Nephron (organoid): Measurements from ENCODE around the gene DIP2B.

Source experiments
- H3K27ac Mint-ChIP-seq, 3 experiments: 2 replicates each; pipeline ENCODE4 v1.8.0; 2020; ENCODE audit warnings: mixed read lengths in 3 of 3, mild to moderate bottlenecking in 2 of 3, moderate library complexity in 1 of 3
- H3K27me3 Mint-ChIP-seq: 2 replicates; pipeline ENCODE4 v1.8.0; 2021; ENCODE audit warnings: low read depth, mild to moderate bottlenecking, moderate library complexity, mixed read lengths
- H3K36me3 Mint-ChIP-seq: 2 replicates; pipeline ENCODE4 v1.8.0; 2020; ENCODE audit warnings: low read depth, mixed read lengths
- H3K4me1 Mint-ChIP-seq: 2 replicates; pipeline ENCODE4 v1.8.0; 2020; ENCODE audit warnings: mixed read lengths
- H3K4me3 Mint-ChIP-seq, 3 experiments: 2 replicates each; pipeline ENCODE4 v1.8.0; 2020; ENCODE audit warnings: mild to moderate bottlenecking in 3 of 3, mixed read lengths in 3 of 3, moderate library complexity in 2 of 3
- H3K9me3 Mint-ChIP-seq: 2 replicates; pipeline ENCODE4 v1.8.0; 2020; ENCODE audit warnings: mixed read lengths
- TF ChIP-seq, protein P1 (sequence below), 3 experiments: fragments of 200-600 bp; sonication (generic); IDR thresholded peaks; one replicate each; pipeline ENCODE4 v1.5.0; 2021; ENCODE audit warnings: antibody characterized with exemption in 3 of 3; ENCODE audit not compliant: unreplicated experiment in 3 of 3

The DIP2B gene

GRCh38 chr12:50524621-50525020 is 19.8 kb downstream of the DIP2B start:
- H3K4me1 Mint-ChIP-seq, result peaks cover 29% of the 10 kb centered on the region
- no peak overlapping the region for H3K4me3 Mint-ChIP-seq
- TF ChIP-seq, protein P1, sequence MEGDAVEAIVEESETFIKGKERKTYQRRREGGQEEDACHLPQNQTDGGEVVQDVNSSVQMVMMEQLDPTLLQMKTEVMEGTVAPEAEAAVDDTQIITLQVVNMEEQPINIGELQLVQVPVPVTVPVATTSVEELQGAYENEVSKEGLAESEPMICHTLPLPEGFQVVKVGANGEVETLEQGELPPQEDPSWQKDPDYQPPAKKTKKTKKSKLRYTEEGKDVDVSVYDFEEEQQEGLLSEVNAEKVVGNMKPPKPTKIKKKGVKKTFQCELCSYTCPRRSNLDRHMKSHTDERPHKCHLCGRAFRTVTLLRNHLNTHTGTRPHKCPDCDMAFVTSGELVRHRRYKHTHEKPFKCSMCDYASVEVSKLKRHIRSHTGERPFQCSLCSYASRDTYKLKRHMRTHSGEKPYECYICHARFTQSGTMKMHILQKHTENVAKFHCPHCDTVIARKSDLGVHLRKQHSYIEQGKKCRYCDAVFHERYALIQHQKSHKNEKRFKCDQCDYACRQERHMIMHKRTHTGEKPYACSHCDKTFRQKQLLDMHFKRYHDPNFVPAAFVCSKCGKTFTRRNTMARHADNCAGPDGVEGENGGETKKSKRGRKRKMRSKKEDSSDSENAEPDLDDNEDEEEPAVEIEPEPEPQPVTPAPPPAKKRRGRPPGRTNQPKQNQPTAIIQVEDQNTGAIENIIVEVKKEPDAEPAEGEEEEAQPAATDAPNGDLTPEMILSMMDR (IDR thresholded peaks at IDR 0.05; ENCODE audit: unreplicated experiment in 3 of 3), result no peak
- H3K36me3 Mint-ChIP-seq, result peaks cover 34% of the 10 kb centered on the region
- peaks cover 4% of the 10 kb centered on the region for H3K9me3 Mint-ChIP-seq
- no peaks in the 10 kb centered on the region for H3K27me3 Mint-ChIP-seq
- H3K27ac Mint-ChIP-seq, result no peak overlapping the region

GRCh38 chr12:50525422-50525821 is 20.6 kb downstream of the DIP2B start:
- H3K36me3 Mint-ChIP-seq, result peaks cover 34% of the 10 kb centered on the region
- H3K27ac Mint-ChIP-seq, result peak overlapping the region in 2 of 3 experiments; percentile 18 to 49
- H3K9me3 Mint-ChIP-seq, result peaks cover 4% of the 10 kb centered on the region
- no peak overlapping the region for H3K4me3 Mint-ChIP-seq
- peaks cover 28% of the 10 kb centered on the region for H3K4me1 Mint-ChIP-seq
- H3K27me3 Mint-ChIP-seq, result no peaks in the 10 kb centered on the region
- TF ChIP-seq, protein P1 (IDR thresholded peaks at IDR 0.05; ENCODE audit: unreplicated experiment in 3 of 3), result no peak

- Mint-ChIP-seq H3K27me3 (no peaks in the 10 kb centered on the region), H3K36me3 (peaks cover 32% of the 10 kb centered on the region), H3K9me3 (peaks cover 4% of the 10 kb centered on the region), H3K4me1 (peaks cover 22% of the 10 kb centered on the region), H3K4me3 (no peak overlapping the region), H3K27ac (no peak overlapping the region)
- TF ChIP-seq, protein P1 (IDR thresholded peaks at IDR 0.05; ENCODE audit: unreplicated experiment in 3 of 3), result no peak
Measured at GRCh38 chr12:50527359-50527726, 22.6 kb downstream of the DIP2B start.

DNA sequence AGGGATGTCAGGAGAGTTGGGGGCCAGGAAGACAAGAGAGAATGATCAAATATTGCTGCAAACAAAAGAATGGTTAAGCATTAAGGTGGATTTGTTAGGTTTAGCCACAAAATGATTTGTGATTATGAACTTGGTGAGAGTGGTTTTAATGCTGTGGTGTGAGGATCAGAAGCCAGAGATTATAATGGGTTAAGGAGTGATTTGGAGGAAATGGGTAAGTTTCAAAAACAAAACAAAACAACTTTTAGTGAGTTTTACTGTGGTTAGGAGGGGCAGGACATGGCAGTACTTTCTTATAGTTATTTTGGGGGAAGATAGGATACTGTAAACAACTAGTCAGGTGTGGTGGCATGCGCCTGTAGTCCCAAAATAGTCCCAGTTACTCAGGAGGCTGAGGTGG is 24.0 kb downstream of the DIP2B start:
- TF ChIP-seq, protein P1 (IDR thresholded peaks at IDR 0.05; ENCODE audit: unreplicated experiment in 3 of 3), result no peak
- Mint-ChIP-seq H3K27ac (peak overlapping the region in 2 of 3 experiments; percentile 2 to 7), H3K4me3 (no peak overlapping the region), H3K27me3 (no peaks in the 10 kb centered on the region), H3K36me3 (peaks cover 20% of the 10 kb centered on the region), H3K4me1 (peaks cover 22% of the 10 kb centered on the region), H3K9me3 (peaks cover 4% of the 10 kb centered on the region)

GRCh38 chr12:50529345-50529744 is 24.6 kb downstream of the DIP2B start:
- Mint-ChIP-seq H3K4me1 (peaks cover 22% of the 10 kb centered on the region), H3K4me3 (no peak overlapping the region), H3K27ac (peak overlapping the region in 2 of 3 experiments; percentile 2 to 11), H3K27me3 (no peaks in the 10 kb centered on the region), H3K9me3 (no peaks in the 10 kb centered on the region), H3K36me3 (peaks cover 15% of the 10 kb centered on the region)
- TF ChIP-seq, protein P1 (IDR thresholded peaks at IDR 0.05; ENCODE audit: unreplicated experiment in 3 of 3), result no peak

- Mint-ChIP-seq H3K4me1 (peaks cover 21% of the 10 kb centered on the region), H3K36me3 (peaks cover 9% of the 10 kb centered on the region), H3K27ac (no peak overlapping the region), H3K9me3 (no peaks in the 10 kb centered on the region), H3K27me3 (no peaks in the 10 kb centered on the region), H3K4me3 (no peak overlapping the region)
- TF ChIP-seq, protein P1 (IDR thresholded peaks at IDR 0.05; ENCODE audit: unreplicated experiment in 3 of 3), result no peak
Measured at GRCh38 chr12:50530532-50530931, 25.7 kb downstream of the DIP2B start.
